A549 (cell line): Measurements from ENCODE around the gene PRR11.

Experiments used
- CTCF ChIP-seq: fragments of >200 bp; sonication (Bioruptor Twin); formaldehyde crosslinking; IDR thresholded peaks from 3 replicates; pipeline ENCODE4 v1.5.1; 2016
- HDAC2 ChIP-seq: fragments of 200-600 bp; sonication (generic); IDR thresholded peaks from 2 replicates; pipeline ENCODE4 v1.6.1; 2016
- HOXA7 ChIP-seq: fragments of 250-450 bp; sonication (Bioruptor Pico); IDR thresholded peaks from 2 replicates; pipeline ENCODE4 v1.5.0; 2020; ENCODE audit warnings: mild to moderate bottlenecking, moderate library complexity
- NFE2L2 ChIP-seq: fragments of 150-350 bp; conservative IDR thresholded peaks from 2 replicates; pipeline ENCODE4 v1.6.1; 2014; ENCODE audit warnings: low read length
- POLR2A ChIP-seq: IDR thresholded peaks from 2 replicates; pipeline ENCODE4 v1.6.1; 2012; ENCODE audit warnings: mild to moderate bottlenecking, low read length
- RAD21 ChIP-seq, 2 experiments: fragments of >200 bp in 1 of 2; sonication (Bioruptor Twin) in 1 of 2; formaldehyde crosslinking in 1 of 2; IDR thresholded peaks in 1 of 2; conservative IDR thresholded peaks in 1 of 2; 2 replicates in 1 of 2; 3 replicates in 1 of 2; pipeline ENCODE4 v1.6.1; 2012 to 2018; ENCODE audit warnings: inconsistent platforms in 1 of 2
- RARB ChIP-seq: fragments of 250-450 bp; sonication (Bioruptor Pico); IDR thresholded peaks from 2 replicates; pipeline ENCODE4 v1.8.0; 2021; ENCODE audit warnings: mild to moderate bottlenecking, moderate library complexity
- RNF2 ChIP-seq: fragments of 200-600 bp; sonication (generic); IDR thresholded peaks from 2 replicates; pipeline ENCODE4 v1.6.1; 2016; ENCODE audit warnings: low read depth, mild to moderate bottlenecking, antibody characterized with exemption, moderate library complexity, borderline replicate concordance

- TF ChIP-seq CTCF (no peak), HOXA7 (CRISPR knock-in tag) (no peak), NFE2L2 (no peak), RARB (CRISPR knock-in tag) (no peak), RAD21 (conservative IDR thresholded peaks at IDR 0.05 in 1 of 2, IDR thresholded peaks at IDR 0.05 in 1 of 2) (no peak), RNF2 (no peak), POLR2A (no peak), HDAC2 (no peak)
These were observed 25.9 kb downstream of the PRR11 start for GRCh38 chr17:59181481-59181880.
